H9 (cell line): ENCODE results near the gene CHCHD3. TPM values are rescaled to one million over a fixed set of nuclear protein-coding genes. Genes with fewer than 3 reads are reported as not detected.

Source experiments
- DNase-seq: peaks from one replicate; pipeline ENCODE4 v3.0.0-alpha.2; 2017
- H2AFZ ChIP-seq: one replicate; pipeline ENCODE4 v1.6.1; 2013; ENCODE audit warnings: mild to moderate bottlenecking, low read length, control low read depth, moderate library complexity
- H2AK5ac ChIP-seq: 2 replicates; pipeline ENCODE4 v1.6.1; 2013; ENCODE audit warnings: low read length, control low read depth, mixed read lengths; ENCODE audit not compliant: insufficient read length
- H2BK120ac ChIP-seq: one replicate; pipeline ENCODE4 v1.6.1; 2013; ENCODE audit warnings: low read depth, mild to moderate bottlenecking, low read length, control low read depth, inconsistent platforms; ENCODE audit not compliant: poor library complexity, severe bottlenecking
- H2BK12ac ChIP-seq: 2 replicates; pipeline ENCODE4 v1.6.1; 2013; ENCODE audit warnings: low read length, control low read depth, mixed read lengths, low read depth; ENCODE audit not compliant: insufficient read length
- H2BK15ac ChIP-seq: 2 replicates; pipeline ENCODE4 v1.6.1; 2013; ENCODE audit warnings: low read depth, low read length, control low read depth
- H2BK20ac ChIP-seq: one replicate; pipeline ENCODE4 v1.6.1; 2013; ENCODE audit warnings: low read depth, mild to moderate bottlenecking, low read length, control low read depth, inconsistent platforms; ENCODE audit not compliant: poor library complexity, severe bottlenecking
- H2BK5ac ChIP-seq: 2 replicates; pipeline ENCODE4 v1.6.1; 2013; ENCODE audit warnings: low read length, control low read depth, mixed read lengths; ENCODE audit not compliant: insufficient read length
- H3K14ac ChIP-seq: 2 replicates; pipeline ENCODE4 v1.6.1; 2013; ENCODE audit warnings: low read length, control low read depth; ENCODE audit not compliant: insufficient read depth
- H3K18ac ChIP-seq: 2 replicates; pipeline ENCODE4 v1.6.1; 2013; ENCODE audit warnings: low read depth, mild to moderate bottlenecking, mixed read lengths, low read length, control low read depth; ENCODE audit not compliant: insufficient read length
- H3K23ac ChIP-seq: 2 replicates; pipeline ENCODE4 v1.6.1; 2013; ENCODE audit warnings: low read length, control low read depth, mixed read lengths, low read depth; ENCODE audit not compliant: insufficient read length
- H3K23me2 ChIP-seq: 2 replicates; pipeline ENCODE4 v1.6.1; 2013; ENCODE audit warnings: low read depth, mild to moderate bottlenecking, mixed read lengths, low read length, control low read depth; ENCODE audit not compliant: insufficient read length, poor library complexity, severe bottlenecking
- H3K27ac ChIP-seq: 2 replicates; pipeline ENCODE4 v1.5.1; 2013; ENCODE audit warnings: low read length, control low read depth, mixed read lengths, low read depth; ENCODE audit not compliant: insufficient read length
- H3K27me3 ChIP-seq: 2 replicates; pipeline ENCODE4 v1.6.1; 2013; ENCODE audit warnings: low read length, control low read depth, inconsistent platforms; ENCODE audit not compliant: insufficient read depth
- H3K4ac ChIP-seq: 2 replicates; pipeline ENCODE4 v1.6.1; 2013; ENCODE audit warnings: low read depth, mild to moderate bottlenecking, control low read depth, inconsistent platforms, low read length, moderate library complexity
- H3K4me1 ChIP-seq: 2 replicates; pipeline ENCODE4 v1.6.1; 2013; ENCODE audit warnings: low read length, control low read depth, inconsistent platforms; ENCODE audit not compliant: insufficient read depth
- H3K4me2 ChIP-seq: 2 replicates; pipeline ENCODE4 v1.6.1; 2013; ENCODE audit warnings: low read length, control low read depth, mixed read lengths; ENCODE audit not compliant: insufficient read length, insufficient read depth
- H3K56ac ChIP-seq: 2 replicates; pipeline ENCODE4 v1.6.1; 2013; ENCODE audit warnings: low read depth, mild to moderate bottlenecking, mixed read lengths, low read length, control low read depth; ENCODE audit not compliant: insufficient read length
- H3K79me1 ChIP-seq: 2 replicates; pipeline ENCODE4 v1.6.1; 2013; ENCODE audit warnings: low read depth, mild to moderate bottlenecking, moderate library complexity, low read length, control low read depth, inconsistent platforms; ENCODE audit not compliant: insufficient read depth, poor library complexity, severe bottlenecking
- H3K79me2 ChIP-seq: 2 replicates; pipeline ENCODE4 v1.6.1; 2013; ENCODE audit warnings: low read length, control low read depth, inconsistent platforms; ENCODE audit not compliant: insufficient read depth
- H3K9ac ChIP-seq: 2 replicates; pipeline ENCODE4 v1.6.1; 2013; ENCODE audit warnings: low read length, control low read depth, mixed read lengths; ENCODE audit not compliant: insufficient read length; ENCODE audit errors: extremely low read depth
- H3K9me3 ChIP-seq: one replicate; pipeline ENCODE4 v1.6.1; 2013; ENCODE audit warnings: low read depth, low read length, inconsistent platforms; ENCODE audit not compliant: control insufficient read depth
- H3T11ph ChIP-seq: one replicate; pipeline ENCODE4 v1.6.1; 2013; ENCODE audit warnings: mild to moderate bottlenecking, low read length, control low read depth, inconsistent platforms
- H4K20me1 ChIP-seq: one replicate; pipeline ENCODE4 v1.6.1; 2013; ENCODE audit not compliant: control insufficient read depth, insufficient read length, insufficient read depth
- H4K5ac ChIP-seq: 2 replicates; pipeline ENCODE4 v1.6.1; 2013; ENCODE audit warnings: low read depth, mild to moderate bottlenecking, mixed read lengths, low read length, control low read depth; ENCODE audit not compliant: insufficient read length
- H4K8ac ChIP-seq: replicated peaks from 2 replicates; pipeline ENCODE4 v1.6.1; 2013; ENCODE audit warnings: low read length, control low read depth, mixed read lengths, low read depth; ENCODE audit not compliant: insufficient read length
- H4K91ac ChIP-seq: 2 replicates; pipeline ENCODE4 v1.6.1; 2013; ENCODE audit warnings: low read depth, mild to moderate bottlenecking, moderate library complexity, mixed read lengths, low read length, control low read depth; ENCODE audit not compliant: insufficient read length
- H3K27ac Mint-ChIP-seq, 3 experiments: 2 replicates in 2 of 3; 3 replicates in 1 of 3; pipeline ENCODE4 v1.8.0; 2020 to 2021; ENCODE audit warnings: mixed read lengths in 3 of 3, mild to moderate bottlenecking in 1 of 3, moderate library complexity in 1 of 3
- H3K27me3 Mint-ChIP-seq: 2 replicates; pipeline ENCODE4 v1.8.0; 2021; ENCODE audit warnings: low read depth, mild to moderate bottlenecking, moderate library complexity, mixed read lengths
- H3K36me3 Mint-ChIP-seq, 3 experiments: 2 replicates in 2 of 3; 3 replicates in 1 of 3; pipeline ENCODE4 v1.8.0; 2020 to 2021; ENCODE audit warnings: low read depth in 3 of 3, mixed read lengths in 3 of 3; ENCODE audit not compliant: insufficient read depth in 1 of 3
- H3K4me1 Mint-ChIP-seq, 2 experiments: 2 replicates each; pipeline ENCODE4 v1.8.0; 2020; ENCODE audit warnings: mixed read lengths in 2 of 2
- H3K4me3 Mint-ChIP-seq, 2 experiments: 2 replicates in 1 of 2; 3 replicates in 1 of 2; pipeline ENCODE4 v1.8.0; 2020 to 2021; ENCODE audit warnings: mild to moderate bottlenecking in 2 of 2, mixed read lengths in 2 of 2, moderate library complexity in 1 of 2
- H3K9me3 Mint-ChIP-seq, 2 experiments: 2 replicates in 1 of 2; 3 replicates in 1 of 2; pipeline ENCODE4 v1.8.0; 2020; ENCODE audit warnings: mild to moderate bottlenecking in 2 of 2, mixed read lengths in 2 of 2, moderate library complexity in 1 of 2
- CTCF ChIP-seq: fragments of 200-600 bp; sonication (generic); conservative IDR thresholded peaks from 3 replicates; pipeline ENCODE4 v1.8.0; 2021; ENCODE audit warnings: antibody characterized with exemption, mild to moderate bottlenecking
- WGBS: extraction: QIAGEN DNeasy Blood & Tissue Kit; methylation state at CpG from one replicate; pipeline ENCODE4 v1.1.7; 2013; ENCODE audit warnings: missing lambda C conversion rate, low lambda C conversion rate, mixed read lengths; ENCODE audit not compliant: insufficient read length; ENCODE audit errors: extremely low coverage; 5-methylcytosine and 5-hydroxymethylcytosine counted together
- total RNA-seq: library from RNA; stranded (reverse); gene quantifications from 2 replicates; pipeline ENCODE4 v1.2.1, GENCODE V29; 2021

Gene CHCHD3
- total RNA-seq, 1 experiment from 2014 or later: 104 TPM

GRCh38 chr7:132837529-132837928 is 244.4 kb downstream of the CHCHD3 start:
- no peak overlapping the region for H2AFZ ChIP-seq
- H3K9me3 ChIP-seq: no peaks in the 10 kb centered on the region
- peaks cover 2% of the 10 kb centered on the region for H3K79me1 ChIP-seq
- no peaks in the 10 kb centered on the region for H4K20me1 ChIP-seq
- H3K23me2 ChIP-seq: no peaks in the 10 kb centered on the region
- H3K9ac ChIP-seq: no peak overlapping the region
- no peak overlapping the region for H4K91ac ChIP-seq
- Mint-ChIP-seq H3K36me3 (peaks cover 14 to 17% (median 15%) of the 10 kb centered on the region in 3 experiments), H3K4me3 (no peak overlapping the region), H3K4me1 (peaks cover 6 to 14% of the 10 kb centered on the region in 2 experiments), H3K27me3 (no peaks in the 10 kb centered on the region), H3K27ac (peak overlapping the region in 1 of 3 experiments; percentile 54; a peak in 1 of 7 replicates), H3K9me3 (no peaks in the 10 kb centered on the region)
- no peak overlapping the region for H4K5ac ChIP-seq
- no peak overlapping the region for H3T11ph ChIP-seq
- no peaks in the 10 kb centered on the region for H3K79me2 ChIP-seq
- H2BK12ac ChIP-seq: no peak overlapping the region
- no peaks in the 10 kb centered on the region for H3K27me3 ChIP-seq
- H2AK5ac ChIP-seq: no peak overlapping the region
- H2BK120ac ChIP-seq: no peak overlapping the region
- no peak overlapping the region for H2BK20ac ChIP-seq
- H2BK5ac ChIP-seq: no peak overlapping the region
- no peak overlapping the region for H3K18ac ChIP-seq
- H3K4ac ChIP-seq: no peak overlapping the region
- H3K56ac ChIP-seq: no peak overlapping the region
- no peak for DNase-seq
- H3K14ac ChIP-seq: no peak overlapping the region
- H3K23ac ChIP-seq: no peak overlapping the region
- no peak overlapping the region for H3K27ac ChIP-seq
- WGBS: no CpG with 5 or more reads among the region's 3 CpGs
- H2BK15ac ChIP-seq: no peak overlapping the region
- no peak overlapping the region for H3K4me2 ChIP-seq
- peaks cover 2% of the 10 kb centered on the region; the same call in 1 of the 2 replicates for H3K4me1 ChIP-seq
- H4K8ac ChIP-seq: no peak overlapping the region
- TF ChIP-seq CTCF: no peak
